Brain microvascular endothelial cell (primary cell): ENCODE data around the gene GOLM1.
A peak's percentile ranks its signal among the peaks of the same experiment; 100 is the strongest.

Source experiments
- DNase-seq: peaks from one replicate; pipeline ENCODE4 v3.0.0-alpha.2; 2020
- H3K27ac ChIP-seq: fragments of 250-450 bp; sonication (Bioruptor Pico); 2 replicates; pipeline ENCODE4 v1.5.1; 2020; ENCODE audit warnings: mild to moderate bottlenecking, moderate library complexity
- H3K27me3 ChIP-seq: fragments of 250-450 bp; sonication (Bioruptor Pico); replicated peaks from 2 replicates; pipeline ENCODE4 v1.5.1; 2020; ENCODE audit warnings: mild to moderate bottlenecking
- H3K36me3 ChIP-seq: fragments of 250-450 bp; sonication (Bioruptor Pico); replicated peaks from 2 replicates; pipeline ENCODE4 v1.5.1; 2020; ENCODE audit warnings: mild to moderate bottlenecking
- H3K4me3 ChIP-seq: 2 replicates; pipeline ENCODE4 v1.5.1; 2011; ENCODE audit warnings: low read depth, mild to moderate bottlenecking, control low read depth, low read length, moderate library complexity
- in situ Hi-C: cut with HindIII; loops from 2 replicates; pipeline ENCODE4 v1.10.0; 2017; ENCODE audit warnings: low sequenced_read_pairs, low pct_ligation_motif_present
- TF ChIP-seq, protein P1 (sequence below): IDR thresholded peaks from 2 replicates; pipeline ENCODE4 v1.5.1; 2011; ENCODE audit warnings: low read depth, mild to moderate bottlenecking, moderate library complexity, low read length, control low read depth, inconsistent platforms; ENCODE audit errors: missing control alignments

Gene GOLM1

DNA sequence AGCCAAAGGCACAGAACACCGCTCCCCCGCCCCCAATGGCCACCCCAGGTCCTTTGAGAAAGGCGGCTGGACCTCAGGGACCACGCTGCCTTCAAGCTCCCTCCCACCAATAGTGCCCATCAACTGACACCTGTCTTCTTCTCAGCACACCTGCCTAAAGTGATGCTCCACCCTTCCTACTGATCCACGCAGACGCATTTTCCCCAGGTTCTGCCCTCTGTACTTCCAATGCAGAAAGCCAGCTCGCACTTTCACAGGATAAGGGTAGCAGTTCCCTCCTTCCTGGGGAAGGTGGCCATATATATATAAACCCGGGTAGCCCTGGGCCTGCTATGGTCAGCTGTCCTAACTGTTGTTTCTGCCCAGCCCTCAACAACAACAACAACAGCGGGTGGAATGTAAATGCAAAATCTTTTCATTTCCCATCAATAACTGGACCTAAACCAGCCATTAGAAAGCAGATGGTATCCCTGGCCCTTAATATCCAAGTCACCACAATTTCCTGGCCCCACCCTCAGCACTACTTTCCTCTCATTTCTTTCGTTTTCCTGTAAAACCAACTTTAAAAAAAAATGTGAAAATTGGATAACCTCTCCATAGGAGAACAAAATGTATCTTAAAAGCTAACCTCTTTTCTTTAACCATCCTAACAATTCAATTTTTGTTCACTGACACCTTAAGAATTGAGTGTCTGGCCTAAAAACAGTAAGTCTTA lies 1.7 kb downstream of the GOLM1 start:
- H3K36me3 ChIP-seq: no peaks in the 10 kb centered on the region
- no peaks in the 10 kb centered on the region for H3K27me3 ChIP-seq
- peak overlapping the region; percentile 81 for H3K4me3 ChIP-seq
- no peak for DNase-seq
- H3K27ac ChIP-seq: no peak overlapping the region
- TF ChIP-seq, protein P1, sequence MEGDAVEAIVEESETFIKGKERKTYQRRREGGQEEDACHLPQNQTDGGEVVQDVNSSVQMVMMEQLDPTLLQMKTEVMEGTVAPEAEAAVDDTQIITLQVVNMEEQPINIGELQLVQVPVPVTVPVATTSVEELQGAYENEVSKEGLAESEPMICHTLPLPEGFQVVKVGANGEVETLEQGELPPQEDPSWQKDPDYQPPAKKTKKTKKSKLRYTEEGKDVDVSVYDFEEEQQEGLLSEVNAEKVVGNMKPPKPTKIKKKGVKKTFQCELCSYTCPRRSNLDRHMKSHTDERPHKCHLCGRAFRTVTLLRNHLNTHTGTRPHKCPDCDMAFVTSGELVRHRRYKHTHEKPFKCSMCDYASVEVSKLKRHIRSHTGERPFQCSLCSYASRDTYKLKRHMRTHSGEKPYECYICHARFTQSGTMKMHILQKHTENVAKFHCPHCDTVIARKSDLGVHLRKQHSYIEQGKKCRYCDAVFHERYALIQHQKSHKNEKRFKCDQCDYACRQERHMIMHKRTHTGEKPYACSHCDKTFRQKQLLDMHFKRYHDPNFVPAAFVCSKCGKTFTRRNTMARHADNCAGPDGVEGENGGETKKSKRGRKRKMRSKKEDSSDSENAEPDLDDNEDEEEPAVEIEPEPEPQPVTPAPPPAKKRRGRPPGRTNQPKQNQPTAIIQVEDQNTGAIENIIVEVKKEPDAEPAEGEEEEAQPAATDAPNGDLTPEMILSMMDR: no peak
- in situ Hi-C loops: no loop called here

- H3K36me3 ChIP-seq: no peaks in the 10 kb centered on the region
- H3K27ac ChIP-seq: no peak overlapping the region
- H3K27me3 ChIP-seq: no peaks in the 10 kb centered on the region
- TF ChIP-seq, protein P1: no peak
- in situ Hi-C loops: no loop called here
- H3K4me3 ChIP-seq: no peak overlapping the region
- peak; percentile 68 for DNase-seq
Observed at GRCh38 chr9:86096386-86096785, 3.0 kb downstream of the GOLM1 start.

- peak overlapping the region; percentile 42 for H3K27ac ChIP-seq
- H3K36me3 ChIP-seq: no peaks in the 10 kb centered on the region
- in situ Hi-C loops: no loop called here
- TF ChIP-seq, protein P1: no peak
- peak; percentile 49 for DNase-seq
- no peaks in the 10 kb centered on the region for H3K27me3 ChIP-seq
- no peak overlapping the region for H3K4me3 ChIP-seq
Observed at GRCh38 chr9:86093788-86094555, 5.4 kb downstream of the GOLM1 start.

DNA sequence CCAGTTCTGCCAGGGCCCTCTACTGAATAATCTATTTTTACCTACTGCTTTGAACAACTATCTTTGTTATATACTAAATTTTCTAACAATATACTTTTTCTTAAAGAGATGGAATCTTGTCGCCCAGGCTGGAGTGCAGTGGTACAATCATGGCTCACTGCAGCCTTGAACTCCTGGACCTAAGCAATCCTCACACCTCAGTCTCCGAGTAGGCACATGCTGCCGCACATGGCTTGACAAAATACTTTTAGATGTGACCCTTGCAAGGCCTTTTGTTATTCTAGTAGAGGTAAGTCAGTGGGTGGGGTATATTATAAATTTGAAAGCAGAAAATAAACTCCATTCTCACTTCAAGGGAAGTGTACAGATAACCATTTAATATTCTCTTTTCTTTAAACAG lies 7.9 kb downstream of the GOLM1 start:
- no peak for DNase-seq
- TF ChIP-seq, protein P1: no peak
- Histone ChIP-seq H3K36me3 (no peaks in the 10 kb centered on the region), H3K27ac (no peak overlapping the region), H3K4me3 (no peak overlapping the region), H3K27me3 (no peaks in the 10 kb centered on the region)
- in situ Hi-C loops: no loop called here

- Histone ChIP-seq H3K36me3 (peaks cover 4% of the 10 kb centered on the region), H3K27ac (no peak overlapping the region), H3K4me3 (no peak overlapping the region), H3K27me3 (no peaks in the 10 kb centered on the region)
- TF ChIP-seq, protein P1: no peak
- in situ Hi-C loops: no loop called here
- DNase-seq: no peak
Observed at GRCh38 chr9:86082870-86083269, 16.5 kb downstream of the GOLM1 start.
